SJSA1 (cell line): ENCODE results near the gene MPZL1. TPM values are rescaled to one million over a fixed set of nuclear protein-coding genes. Genes with fewer than 3 reads are reported as not detected.

Experiments
- DNase-seq, 2 experiments: peaks; one replicate each; pipeline ENCODE4 v3.0.0-alpha.2; 2015 to 2020; ENCODE audit warnings: low spot score in 2 of 2, low read depth in 1 of 2
- H3K27ac ChIP-seq: fragments of 250-450 bp; sonication (Bioruptor Pico); 2 replicates; pipeline ENCODE4 v1.5.1; 2020; ENCODE audit warnings: mild to moderate bottlenecking, moderate library complexity
- H3K27me3 ChIP-seq: fragments of 250-450 bp; sonication (Bioruptor Pico); replicated peaks from 2 replicates; pipeline ENCODE4 v1.5.1; 2020; ENCODE audit warnings: mild to moderate bottlenecking, moderate library complexity
- H3K36me3 ChIP-seq: fragments of 250-450 bp; sonication (Bioruptor Pico); 2 replicates; pipeline ENCODE4 v1.5.1; 2020; ENCODE audit warnings: mild to moderate bottlenecking
- H3K4me1 ChIP-seq: fragments of 250-450 bp; sonication (Bioruptor Pico); replicated peaks from 2 replicates; pipeline ENCODE4 v1.6.1; 2021; ENCODE audit warnings: mild to moderate bottlenecking
- H3K4me3 ChIP-seq: fragments of 250-450 bp; sonication (Bioruptor Pico); 2 replicates; pipeline ENCODE4 v1.5.1; 2020; ENCODE audit warnings: mild to moderate bottlenecking
- H3K9me3 ChIP-seq: fragments of 250-450 bp; sonication (Bioruptor Pico); replicated peaks from 2 replicates; pipeline ENCODE4 v1.5.1; 2020; ENCODE audit warnings: mild to moderate bottlenecking
- total RNA-seq: library from RNA; depleted of rRNA; stranded (reverse); fragments of >200 nt; shearing (Covaris generic); gene quantifications from 2 replicates; pipeline ENCODE4 v1.2.3, GENCODE V29; 2014

MPZL1 gene
- total RNA-seq, 1 experiment from 2014 or later: 78.5 TPM

DNA sequence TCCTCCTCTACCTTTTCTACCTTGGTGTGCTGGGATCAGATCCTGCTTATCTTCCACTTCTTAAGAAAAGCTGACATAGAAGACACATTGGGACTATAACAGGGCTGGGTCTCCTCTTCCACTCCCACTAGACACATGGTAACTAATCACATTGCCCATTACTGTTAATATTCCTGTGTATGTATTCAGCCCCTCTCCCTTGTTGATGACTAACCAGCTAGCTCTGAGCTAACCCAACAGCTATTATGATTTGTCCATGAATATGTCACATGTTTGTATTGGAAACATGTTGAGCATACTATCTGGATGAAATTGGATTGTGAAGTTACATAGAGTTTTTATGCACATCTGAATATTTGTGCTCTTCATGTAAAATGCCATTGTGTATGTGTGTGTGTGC, 52.9 kb downstream of the MPZL1 start:
- H3K27me3 ChIP-seq: no peaks in the 10 kb centered on the region
- H3K9me3 ChIP-seq: no peaks in the 10 kb centered on the region
- peaks cover 24% of the 10 kb centered on the region for H3K36me3 ChIP-seq
- no peak for DNase-seq
- H3K27ac ChIP-seq: no peak overlapping the region
- peaks cover 11% of the 10 kb centered on the region; the same call in 1 of the 2 replicates for H3K4me1 ChIP-seq
- no peak overlapping the region for H3K4me3 ChIP-seq

DNA sequence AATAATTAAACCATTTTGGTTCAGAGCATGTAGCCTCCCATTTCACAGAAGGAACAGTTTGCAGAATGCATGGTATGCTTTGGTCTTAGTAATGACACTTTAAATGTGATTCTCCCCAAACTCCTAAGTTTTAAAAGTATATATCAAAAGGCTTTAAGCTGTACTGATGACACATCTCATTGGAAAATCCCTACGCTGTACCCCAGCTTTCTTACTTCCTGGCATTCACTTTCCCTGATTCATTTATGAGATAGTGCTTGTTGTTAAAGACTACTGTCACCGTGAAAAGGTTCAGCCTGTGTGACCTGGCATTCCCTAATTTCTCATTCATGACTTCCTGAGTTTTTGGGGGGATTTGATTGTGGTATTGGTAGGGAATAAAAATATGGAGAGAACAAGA, 53.4 kb downstream of the MPZL1 start:
- Histone ChIP-seq H3K9me3 (no peaks in the 10 kb centered on the region), H3K4me3 (no peak overlapping the region), H3K27me3 (no peaks in the 10 kb centered on the region), H3K36me3 (peaks cover 23% of the 10 kb centered on the region), H3K27ac (no peak overlapping the region), H3K4me1 (peaks cover 11% of the 10 kb centered on the region; the same call in 1 of the 2 replicates)
- no peak for DNase-seq

- H3K4me1 ChIP-seq: peaks cover 11% of the 10 kb centered on the region; the same call in 1 of the 2 replicates
- no peak overlapping the region for H3K27ac ChIP-seq
- no peak overlapping the region for H3K4me3 ChIP-seq
- peak in 1 of 2 experiments; percentile 18 for DNase-seq
- no peaks in the 10 kb centered on the region for H3K27me3 ChIP-seq
- H3K36me3 ChIP-seq: peaks cover 27% of the 10 kb centered on the region
- no peaks in the 10 kb centered on the region for H3K9me3 ChIP-seq
Measured at GRCh38 chr1:167776151-167776550, 54.4 kb downstream of the MPZL1 start.

GRCh38 chr1:167776616-167777268, 55.0 kb downstream of the MPZL1 start:
- Histone ChIP-seq H3K27ac (no peak overlapping the region), H3K27me3 (no peaks in the 10 kb centered on the region), H3K9me3 (no peaks in the 10 kb centered on the region), H3K36me3 (peaks cover 27% of the 10 kb centered on the region), H3K4me1 (peaks cover 11% of the 10 kb centered on the region; the same call in 1 of the 2 replicates), H3K4me3 (no peak overlapping the region)
- no peak for DNase-seq

- H3K36me3 ChIP-seq: peaks cover 27% of the 10 kb centered on the region
- H3K27ac ChIP-seq: no peak overlapping the region
- no peaks in the 10 kb centered on the region for H3K27me3 ChIP-seq
- no peaks in the 10 kb centered on the region for H3K9me3 ChIP-seq
- DNase-seq: no peak
- H3K4me3 ChIP-seq: no peak overlapping the region
- peaks cover 11% of the 10 kb centered on the region; the same call in 1 of the 2 replicates for H3K4me1 ChIP-seq
Measured at GRCh38 chr1:167777269-167777650, 55.5 kb downstream of the MPZL1 start.

DNA sequence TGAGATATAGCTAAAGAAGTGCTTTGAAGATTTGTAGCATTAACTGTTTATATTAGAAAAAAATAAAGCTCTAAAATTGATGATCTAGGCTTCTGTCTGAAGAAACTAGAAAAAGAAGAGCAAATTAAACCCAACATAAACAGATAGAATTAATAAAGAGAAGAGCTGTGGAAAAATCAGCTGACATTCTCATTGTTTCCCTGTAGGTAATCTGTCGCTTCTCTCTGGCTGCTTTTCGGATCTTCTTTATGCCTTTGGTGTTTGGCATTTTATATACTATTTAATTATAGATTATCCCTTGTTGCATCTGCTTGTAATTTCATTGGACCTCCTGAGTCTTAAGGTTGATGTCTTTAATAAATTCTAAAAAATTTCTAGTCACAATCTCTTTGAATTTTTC, 59.8 kb downstream of the MPZL1 start:
- Histone ChIP-seq H3K36me3 (peaks cover 27% of the 10 kb centered on the region), H3K9me3 (no peaks in the 10 kb centered on the region), H3K27ac (no peak overlapping the region), H3K4me1 (peaks cover 8% of the 10 kb centered on the region), H3K27me3 (no peaks in the 10 kb centered on the region), H3K4me3 (no peak overlapping the region)
- DNase-seq: no peak

DNA sequence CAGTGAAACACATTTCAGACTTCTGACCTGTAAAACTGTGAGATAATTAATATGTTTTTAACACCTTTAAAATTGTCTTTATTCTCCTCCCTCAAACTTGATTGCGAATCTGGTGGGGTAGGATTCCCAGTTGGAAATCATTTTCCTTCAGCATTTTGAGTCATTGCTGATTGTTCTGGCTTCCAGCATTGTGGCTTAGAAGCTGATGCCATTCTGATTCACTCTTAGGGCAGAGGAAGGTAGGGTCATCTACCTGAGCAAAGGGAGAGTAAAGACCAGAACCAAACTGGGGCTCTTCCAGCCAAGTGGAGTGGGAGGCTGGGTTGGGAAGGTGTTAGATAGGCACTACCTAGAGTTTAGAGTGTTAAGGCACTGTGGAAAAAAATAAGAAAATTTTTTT, 61.2 kb downstream of the MPZL1 start:
- Histone ChIP-seq H3K4me1 (peaks cover 8% of the 10 kb centered on the region), H3K4me3 (no peak overlapping the region), H3K9me3 (no peaks in the 10 kb centered on the region), H3K36me3 (peaks cover 27% of the 10 kb centered on the region), H3K27me3 (no peaks in the 10 kb centered on the region), H3K27ac (no peak overlapping the region)
- DNase-seq: no peak

DNA sequence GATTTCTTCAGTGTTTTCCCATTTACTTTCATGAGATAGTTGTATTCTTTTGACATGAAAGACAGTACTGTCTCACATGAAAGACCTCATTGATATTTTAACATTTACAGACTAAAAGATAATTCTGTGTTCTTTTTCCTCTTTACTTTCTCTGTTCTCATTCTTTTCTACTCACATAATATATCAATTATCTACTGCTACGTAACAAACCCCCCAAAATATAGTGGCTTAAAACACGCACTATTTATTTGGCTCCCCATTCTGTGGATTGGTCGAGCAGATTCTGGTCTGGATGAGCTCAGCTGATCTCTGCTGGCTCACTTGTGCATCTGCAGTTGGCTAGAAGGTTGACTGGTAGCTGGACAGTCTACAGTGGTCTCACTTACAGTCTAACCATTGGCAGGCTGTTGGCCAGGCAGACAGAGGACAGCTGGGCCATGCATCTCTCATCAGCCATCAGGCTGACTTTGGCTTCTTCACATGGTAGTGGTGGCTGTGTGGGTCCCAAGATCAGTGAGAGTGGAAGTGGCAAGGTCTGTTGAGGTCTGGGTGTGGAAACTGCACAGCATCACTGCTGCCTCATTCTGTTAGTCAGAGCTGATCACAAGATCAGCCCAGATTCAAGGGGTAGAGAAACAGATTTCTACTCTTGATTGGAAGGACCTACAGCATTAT, 63.2 kb downstream of the MPZL1 start:
- Histone ChIP-seq H3K27me3 (no peaks in the 10 kb centered on the region), H3K36me3 (peaks cover 41% of the 10 kb centered on the region), H3K4me3 (no peak overlapping the region), H3K9me3 (no peaks in the 10 kb centered on the region), H3K4me1 (peaks cover 8% of the 10 kb centered on the region), H3K27ac (no peak overlapping the region)
- no peak for DNase-seq

GRCh38 chr1:167786502-167786901, 64.7 kb downstream of the MPZL1 start:
- Histone ChIP-seq H3K9me3 (no peaks in the 10 kb centered on the region), H3K36me3 (peaks cover 38% of the 10 kb centered on the region), H3K4me1 (peaks cover 8% of the 10 kb centered on the region), H3K27me3 (no peaks in the 10 kb centered on the region), H3K27ac (no peak overlapping the region), H3K4me3 (no peak overlapping the region)
- no peak for DNase-seq

GRCh38 chr1:167789501-167789900, 67.7 kb downstream of the MPZL1 start:
- no peak for DNase-seq
- Histone ChIP-seq H3K9me3 (no peaks in the 10 kb centered on the region), H3K36me3 (peaks cover 31% of the 10 kb centered on the region), H3K4me3 (no peak overlapping the region), H3K27ac (no peak overlapping the region), H3K27me3 (no peaks in the 10 kb centered on the region), H3K4me1 (no peaks in the 10 kb centered on the region; the same call in 1 of the 2 replicates)

- no peak overlapping the region for H3K27ac ChIP-seq
- no peaks in the 10 kb centered on the region for H3K4me1 ChIP-seq
- no peak overlapping the region for H3K4me3 ChIP-seq
- H3K36me3 ChIP-seq: peaks cover 31% of the 10 kb centered on the region
- no peak for DNase-seq
- no peaks in the 10 kb centered on the region for H3K27me3 ChIP-seq
- no peaks in the 10 kb centered on the region for H3K9me3 ChIP-seq
Measured at GRCh38 chr1:167790117-167790516, 68.3 kb downstream of the MPZL1 start.

GRCh38 chr1:167791281-167792187, 69.8 kb downstream of the MPZL1 start:
- H3K4me1 ChIP-seq: peaks cover 13% of the 10 kb centered on the region
- no peak overlapping the region for H3K27ac ChIP-seq
- H3K36me3 ChIP-seq: peaks cover 27% of the 10 kb centered on the region
- H3K27me3 ChIP-seq: no peaks in the 10 kb centered on the region
- H3K4me3 ChIP-seq: no peak overlapping the region
- DNase-seq: no peak
- H3K9me3 ChIP-seq: no peaks in the 10 kb centered on the region

DNA sequence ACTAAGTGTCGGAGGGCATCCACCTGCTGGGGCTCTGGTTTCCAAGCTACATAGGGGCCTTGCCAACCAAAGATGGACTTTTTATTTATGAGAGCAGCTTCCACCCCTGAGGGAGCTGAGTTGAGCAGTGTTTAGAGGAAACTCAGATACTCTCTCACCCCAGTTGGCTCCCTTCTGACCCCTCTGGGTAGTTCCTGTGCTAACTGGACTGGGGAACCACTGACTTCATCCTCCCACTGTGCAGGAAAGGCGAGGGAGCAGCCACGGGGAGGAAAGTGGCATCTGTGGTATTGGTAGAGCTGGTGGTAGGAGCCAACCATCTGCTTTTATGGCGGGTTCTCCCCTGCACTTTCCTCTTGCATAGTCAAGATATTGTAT, 70.4 kb downstream of the MPZL1 start:
- H3K4me1 ChIP-seq: peaks cover 18% of the 10 kb centered on the region
- no peak for DNase-seq
- H3K27me3 ChIP-seq: no peaks in the 10 kb centered on the region
- H3K4me3 ChIP-seq: no peak overlapping the region
- H3K36me3 ChIP-seq: peaks cover 26% of the 10 kb centered on the region
- H3K9me3 ChIP-seq: no peaks in the 10 kb centered on the region
- no peak overlapping the region for H3K27ac ChIP-seq

DNA sequence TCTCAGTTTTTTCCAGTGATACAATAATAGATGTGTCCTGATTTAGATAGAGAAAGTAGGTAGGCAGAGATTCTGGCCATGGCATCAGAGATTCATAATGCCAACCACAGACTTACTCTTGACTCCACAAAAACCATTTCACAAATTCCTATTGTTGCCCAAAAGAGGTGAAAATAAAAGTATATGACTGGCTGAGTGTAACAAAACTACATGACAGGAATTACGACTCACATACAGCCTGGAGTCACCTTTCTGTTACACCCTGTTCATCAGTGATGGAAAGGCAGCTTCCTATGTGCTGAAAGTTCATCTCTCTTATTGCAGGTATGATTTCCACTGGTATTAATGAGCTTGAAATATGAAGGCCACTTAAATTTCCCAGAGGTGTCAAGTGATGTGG, 72.3 kb downstream of the MPZL1 start:
- no peaks in the 10 kb centered on the region for H3K27me3 ChIP-seq
- peaks cover 22% of the 10 kb centered on the region for H3K4me1 ChIP-seq
- DNase-seq: no peak
- H3K4me3 ChIP-seq: no peak overlapping the region
- H3K27ac ChIP-seq: no peak overlapping the region
- H3K36me3 ChIP-seq: peaks cover 13% of the 10 kb centered on the region
- no peaks in the 10 kb centered on the region for H3K9me3 ChIP-seq
